ENCODE data around the gene TP53TG3B.
"Not testable (repeated sequence)": the region's sequence is repeated elsewhere in the genome, so short reads cannot be mapped to it uniquely, and the experiment has no call there.

DNA sequence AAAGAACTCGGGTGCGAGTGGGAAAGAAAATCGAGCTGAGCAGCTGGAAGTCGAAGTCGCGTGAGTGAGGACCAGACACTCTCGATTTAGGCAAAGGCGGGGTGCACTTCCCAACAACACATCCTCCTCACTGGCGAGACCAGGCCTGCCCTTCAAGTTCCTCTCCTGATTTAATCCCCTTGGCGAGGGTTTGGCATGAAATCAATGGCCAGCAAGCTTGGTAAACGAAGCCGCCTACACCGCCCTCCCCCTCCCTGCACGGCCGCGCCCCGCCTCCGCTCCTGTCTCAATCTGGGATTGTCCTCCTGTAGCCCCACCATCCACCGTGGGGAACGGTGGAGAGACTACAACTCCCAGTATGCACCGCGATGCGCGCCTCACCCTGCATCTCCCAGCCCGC is at the start of gene TP53TG3B:
- TF ChIP-seq CTCF (IDR thresholded peaks at IDR 0.05); ZNF121 (CRISPR knock-in tag; IDR thresholded peaks at IDR 0.05); NR2C2 (CRISPR knock-in tag; IDR thresholded peaks at IDR 0.05); ZBTB21 (CRISPR knock-in tag; IDR thresholded peaks at IDR 0.05; ENCODE audit: borderline replicate concordance); MXD4 (CRISPR knock-in tag; IDR thresholded peaks at IDR 0.05; ENCODE audit: borderline replicate concordance); CREB1 (CRISPR knock-in tag; IDR thresholded peaks at IDR 0.05); SP1 (CRISPR knock-in tag; conservative IDR thresholded peaks at IDR 0.05); ELF4 (CRISPR knock-in tag; IDR thresholded peaks at IDR 0.05; ENCODE audit: low read depth): not testable (repeated sequence)
- TF ChIP-seq, protein P1, sequence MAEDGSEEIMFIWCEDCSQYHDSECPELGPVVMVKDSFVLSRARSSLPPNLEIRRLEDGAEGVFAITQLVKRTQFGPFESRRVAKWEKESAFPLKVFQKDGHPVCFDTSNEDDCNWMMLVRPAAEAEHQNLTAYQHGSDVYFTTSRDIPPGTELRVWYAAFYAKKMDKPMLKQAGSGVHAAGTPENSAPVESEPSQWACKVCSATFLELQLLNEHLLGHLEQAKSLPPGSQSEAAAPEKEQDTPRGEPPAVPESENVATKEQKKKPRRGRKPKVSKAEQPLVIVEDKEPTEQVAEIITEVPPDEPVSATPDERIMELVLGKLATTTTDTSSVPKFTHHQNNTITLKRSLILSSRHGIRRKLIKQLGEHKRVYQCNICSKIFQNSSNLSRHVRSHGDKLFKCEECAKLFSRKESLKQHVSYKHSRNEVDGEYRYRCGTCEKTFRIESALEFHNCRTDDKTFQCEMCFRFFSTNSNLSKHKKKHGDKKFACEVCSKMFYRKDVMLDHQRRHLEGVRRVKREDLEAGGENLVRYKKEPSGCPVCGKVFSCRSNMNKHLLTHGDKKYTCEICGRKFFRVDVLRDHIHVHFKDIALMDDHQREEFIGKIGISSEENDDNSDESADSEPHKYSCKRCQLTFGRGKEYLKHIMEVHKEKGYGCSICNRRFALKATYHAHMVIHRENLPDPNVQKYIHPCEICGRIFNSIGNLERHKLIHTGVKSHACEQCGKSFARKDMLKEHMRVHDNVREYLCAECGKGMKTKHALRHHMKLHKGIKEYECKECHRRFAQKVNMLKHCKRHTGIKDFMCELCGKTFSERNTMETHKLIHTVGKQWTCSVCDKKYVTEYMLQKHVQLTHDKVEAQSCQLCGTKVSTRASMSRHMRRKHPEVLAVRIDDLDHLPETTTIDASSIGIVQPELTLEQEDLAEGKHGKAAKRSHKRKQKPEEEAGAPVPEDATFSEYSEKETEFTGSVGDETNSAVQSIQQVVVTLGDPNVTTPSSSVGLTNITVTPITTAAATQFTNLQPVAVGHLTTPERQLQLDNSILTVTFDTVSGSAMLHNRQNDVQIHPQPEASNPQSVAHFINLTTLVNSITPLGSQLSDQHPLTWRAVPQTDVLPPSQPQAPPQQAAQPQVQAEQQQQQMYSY (CRISPR knock-in tag; IDR thresholded peaks at IDR 0.05), result not testable (repeated sequence)
- TF ChIP-seq, protein P2, sequence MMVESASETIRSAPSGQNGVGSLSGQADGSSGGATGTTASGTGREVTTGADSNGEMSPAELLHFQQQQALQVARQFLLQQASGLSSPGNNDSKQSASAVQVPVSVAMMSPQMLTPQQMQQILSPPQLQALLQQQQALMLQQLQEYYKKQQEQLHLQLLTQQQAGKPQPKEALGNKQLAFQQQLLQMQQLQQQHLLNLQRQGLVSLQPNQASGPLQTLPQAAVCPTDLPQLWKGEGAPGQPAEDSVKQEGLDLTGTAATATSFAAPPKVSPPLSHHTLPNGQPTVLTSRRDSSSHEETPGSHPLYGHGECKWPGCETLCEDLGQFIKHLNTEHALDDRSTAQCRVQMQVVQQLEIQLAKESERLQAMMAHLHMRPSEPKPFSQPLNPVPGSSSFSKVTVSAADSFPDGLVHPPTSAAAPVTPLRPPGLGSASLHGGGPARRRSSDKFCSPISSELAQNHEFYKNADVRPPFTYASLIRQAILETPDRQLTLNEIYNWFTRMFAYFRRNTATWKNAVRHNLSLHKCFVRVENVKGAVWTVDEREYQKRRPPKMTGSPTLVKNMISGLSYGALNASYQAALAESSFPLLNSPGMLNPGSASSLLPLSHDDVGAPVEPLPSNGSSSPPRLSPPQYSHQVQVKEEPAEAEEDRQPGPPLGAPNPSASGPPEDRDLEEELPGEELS (CRISPR knock-in tag; IDR thresholded peaks at IDR 0.05), result not testable (repeated sequence)
- TF ChIP-seq, protein P3, sequence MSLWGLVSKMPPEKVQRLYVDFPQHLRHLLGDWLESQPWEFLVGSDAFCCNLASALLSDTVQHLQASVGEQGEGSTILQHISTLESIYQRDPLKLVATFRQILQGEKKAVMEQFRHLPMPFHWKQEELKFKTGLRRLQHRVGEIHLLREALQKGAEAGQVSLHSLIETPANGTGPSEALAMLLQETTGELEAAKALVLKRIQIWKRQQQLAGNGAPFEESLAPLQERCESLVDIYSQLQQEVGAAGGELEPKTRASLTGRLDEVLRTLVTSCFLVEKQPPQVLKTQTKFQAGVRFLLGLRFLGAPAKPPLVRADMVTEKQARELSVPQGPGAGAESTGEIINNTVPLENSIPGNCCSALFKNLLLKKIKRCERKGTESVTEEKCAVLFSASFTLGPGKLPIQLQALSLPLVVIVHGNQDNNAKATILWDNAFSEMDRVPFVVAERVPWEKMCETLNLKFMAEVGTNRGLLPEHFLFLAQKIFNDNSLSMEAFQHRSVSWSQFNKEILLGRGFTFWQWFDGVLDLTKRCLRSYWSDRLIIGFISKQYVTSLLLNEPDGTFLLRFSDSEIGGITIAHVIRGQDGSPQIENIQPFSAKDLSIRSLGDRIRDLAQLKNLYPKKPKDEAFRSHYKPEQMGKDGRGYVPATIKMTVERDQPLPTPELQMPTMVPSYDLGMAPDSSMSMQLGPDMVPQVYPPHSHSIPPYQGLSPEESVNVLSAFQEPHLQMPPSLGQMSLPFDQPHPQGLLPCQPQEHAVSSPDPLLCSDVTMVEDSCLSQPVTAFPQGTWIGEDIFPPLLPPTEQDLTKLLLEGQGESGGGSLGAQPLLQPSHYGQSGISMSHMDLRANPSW (CRISPR knock-in tag; conservative IDR thresholded peaks at IDR 0.05; ENCODE audit: low read depth), result not testable (repeated sequence)
- TF ChIP-seq, protein P4, sequence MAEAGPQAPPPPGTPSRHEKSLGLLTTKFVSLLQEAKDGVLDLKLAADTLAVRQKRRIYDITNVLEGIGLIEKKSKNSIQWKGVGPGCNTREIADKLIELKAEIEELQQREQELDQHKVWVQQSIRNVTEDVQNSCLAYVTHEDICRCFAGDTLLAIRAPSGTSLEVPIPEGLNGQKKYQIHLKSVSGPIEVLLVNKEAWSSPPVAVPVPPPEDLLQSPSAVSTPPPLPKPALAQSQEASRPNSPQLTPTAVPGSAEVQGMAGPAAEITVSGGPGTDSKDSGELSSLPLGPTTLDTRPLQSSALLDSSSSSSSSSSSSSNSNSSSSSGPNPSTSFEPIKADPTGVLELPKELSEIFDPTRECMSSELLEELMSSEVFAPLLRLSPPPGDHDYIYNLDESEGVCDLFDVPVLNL (CRISPR knock-in tag; IDR thresholded peaks at IDR 0.05; ENCODE audit: borderline replicate concordance, low read depth), result not testable (repeated sequence)

Data from WTC11 (cell line).